GM23338 (cell line): ENCODE measurements around the gene TNKS2. TPM values are rescaled to one million over a fixed set of nuclear protein-coding genes. Genes with fewer than 3 reads are reported as not detected.
A peak's percentile ranks its signal among the peaks of the same experiment; 100 is the strongest.

Source experiments
- ATAC-seq: fragments of 200-7000 bp; cut with Tn5 transposase; 3 replicates; pipeline ENCODE4 v1.9.1; 2020
- DNase-seq: peaks from one replicate; pipeline ENCODE4 v3.0.0-alpha.2; 2015; ENCODE audit warnings: low spot score
- H2AFZ ChIP-seq: fragments of 200-600 bp; sonication (generic); 2 replicates; pipeline ENCODE4 v1.8.0; 2016; ENCODE audit warnings: antibody characterized with exemption, mild to moderate bottlenecking, moderate library complexity
- H3F3A ChIP-seq: fragments of 200-600 bp; sonication (generic); replicated peaks from 2 replicates; pipeline ENCODE4 v1.8.0; 2017; ENCODE audit warnings: antibody characterized with exemption, mixed run types, low read depth
- H3K27ac ChIP-seq: fragments of 200-600 bp; sonication (generic); 2 replicates; pipeline ENCODE4 v1.6.1; 2016; ENCODE audit warnings: low read depth
- H3K27me3 ChIP-seq: fragments of 200-600 bp; sonication (generic); 2 replicates; pipeline ENCODE4 v1.8.0; 2016; ENCODE audit warnings: mild to moderate bottlenecking, mixed run types, moderate library complexity; ENCODE audit not compliant: insufficient read depth
- H3K36me3 ChIP-seq: fragments of 200-600 bp; sonication (generic); 2 replicates; pipeline ENCODE4 v1.8.0; 2016; ENCODE audit warnings: mild to moderate bottlenecking; ENCODE audit not compliant: insufficient read depth
- H3K4me1 ChIP-seq: fragments of 200-600 bp; sonication (generic); 2 replicates; pipeline ENCODE4 v1.8.0; 2016; ENCODE audit warnings: mild to moderate bottlenecking, moderate library complexity; ENCODE audit not compliant: insufficient read depth
- H3K4me2 ChIP-seq: fragments of 200-600 bp; sonication (generic); 2 replicates; pipeline ENCODE4 v1.7.1; 2017; ENCODE audit warnings: mixed run types
- H3K4me3 ChIP-seq: fragments of 200-600 bp; sonication (generic); 2 replicates; pipeline ENCODE4 v1.6.1; 2016; ENCODE audit warnings: mixed run types
- H3K79me2 ChIP-seq: fragments of 200-600 bp; sonication (generic); replicated peaks from 2 replicates; pipeline ENCODE4 v1.8.0; 2017; ENCODE audit warnings: mild to moderate bottlenecking; ENCODE audit not compliant: insufficient read depth
- H3K9me2 ChIP-seq: fragments of 200-600 bp; sonication (generic); 2 replicates; pipeline ENCODE4 v1.8.0; 2017; ENCODE audit not compliant: insufficient read depth
- H4K20me1 ChIP-seq: fragments of 200-600 bp; sonication (generic); replicated peaks from 2 replicates; pipeline ENCODE4 v1.8.0; 2017; ENCODE audit warnings: mild to moderate bottlenecking; ENCODE audit not compliant: insufficient read depth
- H3K27ac Mint-ChIP-seq: 2 replicates; pipeline ENCODE4 v1.8.0; 2020; ENCODE audit warnings: inconsistent platforms, mild to moderate bottlenecking, moderate library complexity, mixed read lengths
- H3K27me3 Mint-ChIP-seq: 3 replicates; pipeline ENCODE4 v1.8.0; 2022; ENCODE audit warnings: low read depth, mild to moderate bottlenecking, moderate library complexity, mixed read lengths, inconsistent platforms; ENCODE audit not compliant: insufficient read depth, poor library complexity
- H3K36me3 Mint-ChIP-seq: 3 replicates; pipeline ENCODE4 v1.8.0; 2021; ENCODE audit warnings: low read depth, mild to moderate bottlenecking, inconsistent platforms, moderate library complexity, mixed read lengths
- H3K4me1 Mint-ChIP-seq: 3 replicates; pipeline ENCODE4 v1.8.0; 2020; ENCODE audit warnings: mild to moderate bottlenecking, inconsistent platforms, mixed read lengths
- H3K4me3 Mint-ChIP-seq: 3 replicates; pipeline ENCODE4 v1.8.0; 2021; ENCODE audit warnings: moderate library complexity, mild to moderate bottlenecking, inconsistent platforms, mixed read lengths
- H3K9me3 Mint-ChIP-seq: 3 replicates; pipeline ENCODE4 v1.8.0; 2020; ENCODE audit warnings: moderate library complexity, mild to moderate bottlenecking, inconsistent platforms, mixed read lengths
- CREB1 ChIP-seq: fragments of 250-450 bp; sonication (Bioruptor Pico); IDR thresholded peaks from 2 replicates; pipeline ENCODE4 v1.5.0; 2020; ENCODE audit warnings: low read depth, mild to moderate bottlenecking, moderate library complexity
- JUNB ChIP-seq: IDR thresholded peaks from one replicate; pipeline ENCODE4 v1.6.1; 2016; ENCODE audit warnings: antibody characterized with exemption; ENCODE audit not compliant: unreplicated experiment
- polyA plus RNA-seq: library from polyadenylated mRNA; unstranded; fragments of >200 nt; fragmentation: Nextera tagmentation; extraction: Ambion mirVana; gene quantifications from 2 replicates; pipeline ENCODE4 v1.2.1, GENCODE V29; 2016
- total RNA-seq: library from RNA; depleted of rRNA; stranded (reverse); fragments of >200 nt; shearing (Covaris generic); gene quantifications from 2 replicates; pipeline ENCODE4 v1.2.3, GENCODE V29; 2014
- TF ChIP-seq, protein P1 (sequence below): fragments of 250-450 bp; sonication (Bioruptor Pico); IDR thresholded peaks from 2 replicates; pipeline ENCODE4 v1.5.0; 2020; ENCODE audit warnings: mild to moderate bottlenecking, moderate library complexity

Gene TNKS2
- total and polyA plus RNA-seq, 2 experiments from 2014 or later, result 23.5 to 85.5 TPM

DNA sequence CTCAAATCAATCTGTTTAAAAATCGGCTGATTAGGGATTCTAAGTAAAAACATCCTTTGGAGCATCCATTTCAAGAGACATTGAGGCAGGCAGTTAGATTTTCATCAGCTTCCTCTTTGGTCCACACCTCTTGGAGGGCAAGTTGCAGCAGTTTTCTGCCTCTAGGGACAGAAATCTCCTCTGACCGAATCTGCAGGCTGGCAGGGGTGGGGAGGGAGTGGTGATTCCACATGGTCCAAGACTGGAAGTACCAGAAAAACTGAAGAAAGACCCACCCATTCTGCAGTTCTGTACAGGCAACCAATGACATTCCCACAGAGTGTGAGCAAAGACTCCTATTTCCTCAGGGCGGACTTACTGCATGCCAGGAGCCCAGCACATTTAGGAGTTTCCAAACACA, 82.1 kb downstream of the TNKS2 start (continued):
- TF ChIP-seq, protein P1, sequence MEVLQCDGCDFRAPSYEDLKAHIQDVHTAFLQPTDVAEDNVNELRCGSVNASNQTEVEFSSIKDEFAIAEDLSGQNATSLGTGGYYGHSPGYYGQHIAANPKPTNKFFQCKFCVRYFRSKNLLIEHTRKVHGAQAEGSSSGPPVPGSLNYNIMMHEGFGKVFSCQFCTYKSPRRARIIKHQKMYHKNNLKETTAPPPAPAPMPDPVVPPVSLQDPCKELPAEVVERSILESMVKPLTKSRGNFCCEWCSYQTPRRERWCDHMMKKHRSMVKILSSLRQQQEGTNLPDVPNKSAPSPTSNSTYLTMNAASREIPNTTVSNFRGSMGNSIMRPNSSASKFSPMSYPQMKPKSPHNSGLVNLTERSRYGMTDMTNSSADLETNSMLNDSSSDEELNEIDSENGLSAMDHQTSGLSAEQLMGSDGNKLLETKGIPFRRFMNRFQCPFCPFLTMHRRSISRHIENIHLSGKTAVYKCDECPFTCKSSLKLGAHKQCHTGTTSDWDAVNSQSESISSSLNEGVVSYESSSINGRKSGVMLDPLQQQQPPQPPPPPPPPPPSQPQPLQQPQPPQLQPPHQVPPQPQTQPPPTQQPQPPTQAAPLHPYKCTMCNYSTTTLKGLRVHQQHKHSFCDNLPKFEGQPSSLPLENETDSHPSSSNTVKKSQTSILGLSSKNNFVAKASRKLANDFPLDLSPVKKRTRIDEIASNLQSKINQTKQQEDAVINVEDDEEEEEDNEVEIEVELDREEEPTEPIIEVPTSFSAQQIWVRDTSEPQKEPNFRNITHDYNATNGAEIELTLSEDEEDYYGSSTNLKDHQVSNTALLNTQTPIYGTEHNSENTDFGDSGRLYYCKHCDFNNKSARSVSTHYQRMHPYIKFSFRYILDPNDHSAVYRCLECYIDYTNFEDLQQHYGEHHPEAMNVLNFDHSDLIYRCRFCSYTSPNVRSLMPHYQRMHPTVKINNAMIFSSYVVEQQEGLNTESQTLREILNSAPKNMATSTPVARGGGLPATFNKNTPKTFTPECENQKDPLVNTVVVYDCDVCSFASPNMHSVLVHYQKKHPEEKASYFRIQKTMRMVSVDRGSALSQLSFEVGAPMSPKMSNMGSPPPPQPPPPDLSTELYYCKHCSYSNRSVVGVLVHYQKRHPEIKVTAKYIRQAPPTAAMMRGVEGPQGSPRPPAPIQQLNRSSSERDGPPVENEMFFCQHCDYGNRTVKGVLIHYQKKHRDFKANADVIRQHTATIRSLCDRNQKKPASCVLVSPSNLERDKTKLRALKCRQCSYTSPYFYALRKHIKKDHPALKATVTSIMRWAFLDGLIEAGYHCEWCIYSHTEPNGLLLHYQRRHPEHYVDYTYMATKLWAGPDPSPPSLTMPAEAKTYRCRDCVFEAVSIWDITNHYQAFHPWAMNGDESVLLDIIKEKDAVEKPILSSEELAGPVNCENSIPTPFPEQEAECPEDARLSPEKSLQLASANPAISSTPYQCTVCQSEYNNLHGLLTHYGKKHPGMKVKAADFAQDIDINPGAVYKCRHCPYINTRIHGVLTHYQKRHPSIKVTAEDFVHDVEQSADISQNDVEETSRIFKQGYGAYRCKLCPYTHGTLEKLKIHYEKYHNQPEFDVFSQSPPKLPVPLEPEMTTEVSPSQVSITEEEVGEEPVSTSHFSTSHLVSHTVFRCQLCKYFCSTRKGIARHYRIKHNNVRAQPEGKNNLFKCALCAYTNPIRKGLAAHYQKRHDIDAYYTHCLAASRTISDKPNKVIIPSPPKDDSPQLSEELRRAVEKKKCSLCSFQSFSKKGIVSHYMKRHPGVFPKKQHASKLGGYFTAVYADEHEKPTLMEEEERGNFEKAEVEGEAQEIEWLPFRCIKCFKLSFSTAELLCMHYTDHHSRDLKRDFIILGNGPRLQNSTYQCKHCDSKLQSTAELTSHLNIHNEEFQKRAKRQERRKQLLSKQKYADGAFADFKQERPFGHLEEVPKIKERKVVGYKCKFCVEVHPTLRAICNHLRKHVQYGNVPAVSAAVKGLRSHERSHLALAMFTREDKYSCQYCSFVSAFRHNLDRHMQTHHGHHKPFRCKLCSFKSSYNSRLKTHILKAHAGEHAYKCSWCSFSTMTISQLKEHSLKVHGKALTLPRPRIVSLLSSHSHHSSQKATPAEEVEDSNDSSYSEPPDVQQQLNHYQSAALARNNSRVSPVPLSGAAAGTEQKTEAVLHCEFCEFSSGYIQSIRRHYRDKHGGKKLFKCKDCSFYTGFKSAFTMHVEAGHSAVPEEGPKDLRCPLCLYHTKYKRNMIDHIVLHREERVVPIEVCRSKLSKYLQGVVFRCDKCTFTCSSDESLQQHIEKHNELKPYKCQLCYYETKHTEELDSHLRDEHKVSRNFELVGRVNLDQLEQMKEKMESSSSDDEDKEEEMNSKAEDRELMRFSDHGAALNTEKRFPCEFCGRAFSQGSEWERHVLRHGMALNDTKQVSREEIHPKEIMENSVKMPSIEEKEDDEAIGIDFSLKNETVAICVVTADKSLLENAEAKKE (CRISPR knock-in tag), result no peak

DNA sequence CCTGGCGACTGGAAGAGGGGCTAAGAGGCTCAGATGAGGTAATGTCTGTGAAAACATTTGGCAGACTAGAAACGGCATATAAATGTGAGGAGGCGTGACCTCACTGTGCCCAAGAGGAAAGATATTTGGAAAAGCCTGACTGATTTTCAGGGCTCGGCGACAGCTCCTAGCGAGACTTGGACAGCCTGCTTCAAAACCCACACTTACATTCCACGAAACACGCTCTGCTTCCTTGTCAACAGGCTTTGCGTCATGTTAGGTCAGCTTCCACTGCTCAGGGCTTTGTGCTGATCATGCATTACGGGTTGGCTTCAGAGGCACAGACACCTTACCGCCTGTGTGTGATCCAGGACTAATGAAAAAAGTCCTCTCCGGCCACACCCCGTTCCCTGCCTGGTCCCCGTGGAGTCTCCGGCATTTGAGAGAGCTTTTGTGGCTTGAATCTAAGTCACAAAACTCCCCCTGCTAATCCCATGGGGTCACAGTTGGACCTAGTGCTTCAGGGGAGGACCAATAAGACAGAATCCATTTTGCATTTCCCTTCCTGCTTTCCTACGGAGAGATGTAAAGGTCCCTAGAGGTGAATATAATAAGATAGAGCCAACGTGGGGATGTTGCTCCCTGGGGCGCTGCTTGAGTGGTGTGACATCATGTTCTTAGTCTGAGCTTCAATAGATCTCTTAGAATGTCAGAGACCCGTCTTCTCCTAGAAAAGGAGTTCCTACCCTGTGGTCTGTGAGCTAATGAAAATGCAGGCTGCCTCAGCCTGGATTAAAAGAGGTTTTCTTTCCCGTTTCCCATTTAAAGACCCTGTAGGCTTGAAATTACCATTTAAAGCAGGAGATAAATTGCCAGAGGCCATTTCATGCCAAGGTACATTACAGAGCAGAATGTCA, 85.6 kb downstream of the TNKS2 start:
- no peak for TF ChIP-seq JUNB
- TF ChIP-seq CREB1 (CRISPR knock-in tag), result 0 out of 2 replicates have a peak, but pooled peaks have one; percentile 28
- Histone ChIP-seq H3K4me2 (peak overlapping the region; percentile 27), H2AFZ (peak overlapping the region; percentile 53), H3F3A (peaks cover 25% of the 10 kb centered on the region; the same call in 1 of the 2 replicates), H3K9me2 (peaks cover 6% of the 10 kb centered on the region; the same call in 1 of the 2 replicates), H3K79me2 (no peaks in the 10 kb centered on the region), H3K4me3 (peak overlapping the region; percentile 27; the same call in 1 of the 2 replicates), H3K36me3 (no peaks in the 10 kb centered on the region), H3K27me3 (no peaks in the 10 kb centered on the region), H4K20me1 (no peaks in the 10 kb centered on the region), H3K27ac (peak overlapping the region; percentile 99), H3K4me1 (peaks cover 64% of the 10 kb centered on the region)
- H3K4me3 Mint-ChIP-seq, result peak overlapping the region; percentile 49; the same call in 2 of the 3 replicates
- peak; percentile 8 for ATAC-seq
- peaks cover 10% of the 10 kb centered on the region; the same call in 2 of the 3 replicates for H3K36me3 Mint-ChIP-seq
- peak overlapping the region; percentile 85 for H3K27ac Mint-ChIP-seq
- H3K4me1 Mint-ChIP-seq, result peaks cover 60% of the 10 kb centered on the region
- peak; percentile 55 for DNase-seq
- H3K9me3 Mint-ChIP-seq, result peaks cover 5% of the 10 kb centered on the region; the same call in 1 of the 3 replicates
- H3K27me3 Mint-ChIP-seq, result peaks cover 5% of the 10 kb centered on the region
